Activated naive CD8-positive, alpha-beta T cell treated with anti-CD3 and anti-CD28 coated beads for 36 hours (primary cell): Measurements from ENCODE around the gene LMNA. TPM values are rescaled to one million over a fixed set of nuclear protein-coding genes. Genes with fewer than 3 reads are reported as not detected.

Experiments used
- DNase-seq: peaks from one replicate; pipeline ENCODE4 v3.0.0; 2021
- H3K27ac Mint-ChIP-seq: one replicate; pipeline ENCODE4 v1.8.0; 2022; ENCODE audit warnings: mild to moderate bottlenecking, moderate library complexity, mixed read lengths
- H3K27me3 Mint-ChIP-seq: one replicate; pipeline ENCODE4 v1.8.0; 2022; ENCODE audit warnings: mild to moderate bottlenecking, mixed read lengths
- H3K36me3 Mint-ChIP-seq: one replicate; pipeline ENCODE4 v1.8.0; 2021; ENCODE audit warnings: mild to moderate bottlenecking, mixed read lengths
- H3K4me1 Mint-ChIP-seq: one replicate; pipeline ENCODE4 v1.8.0; 2021; ENCODE audit warnings: mixed read lengths
- H3K4me3 Mint-ChIP-seq: one replicate; pipeline ENCODE4 v1.8.0; 2022; ENCODE audit warnings: mild to moderate bottlenecking, moderate library complexity, mixed read lengths
- H3K9me3 Mint-ChIP-seq: one replicate; pipeline ENCODE4 v1.8.0; 2022; ENCODE audit warnings: mixed read lengths
- total RNA-seq, 2 experiments: library from RNA; stranded (reverse); gene quantifications; one replicate each; pipeline ENCODE4 v1.2.3, GENCODE V29; 2021

LMNA gene
- total RNA-seq, 2 experiments from 2014 or later: 32.3 to 37.8 TPM

DNA sequence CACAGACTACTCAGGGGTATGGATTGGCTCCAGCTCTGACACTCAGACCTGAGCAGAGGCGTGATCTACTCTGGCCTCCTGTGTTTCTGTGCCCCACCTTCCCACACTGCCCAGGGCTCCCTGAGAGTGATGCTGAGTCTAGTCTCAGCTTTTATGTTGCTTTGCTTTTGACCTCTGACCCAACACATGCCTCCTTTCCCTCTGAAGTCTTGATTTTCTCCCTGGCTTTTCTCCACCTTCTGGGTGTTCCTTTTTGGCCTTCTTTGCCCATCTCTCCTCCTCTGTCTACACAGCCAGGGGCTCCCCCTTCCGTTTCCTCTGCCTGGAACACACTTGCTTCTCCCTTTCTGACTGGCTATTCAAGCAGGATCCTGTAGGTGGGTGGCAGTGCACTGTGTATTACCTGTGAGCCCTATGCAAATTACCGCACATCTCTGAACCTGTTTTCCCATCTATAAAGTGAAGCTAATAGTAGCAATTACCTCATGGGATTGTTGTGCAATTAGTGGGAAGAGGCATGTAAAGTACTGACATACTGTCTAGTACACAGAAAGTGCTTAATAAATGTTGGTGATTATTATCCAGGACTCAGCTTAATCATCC, 18.5 kb upstream of the LMNA start:
- H3K4me3 Mint-ChIP-seq: peak overlapping the region; percentile 15
- peaks cover 48% of the 10 kb centered on the region for H3K4me1 Mint-ChIP-seq
- H3K9me3 Mint-ChIP-seq: no peaks in the 10 kb centered on the region
- H3K27me3 Mint-ChIP-seq: peaks cover 26% of the 10 kb centered on the region
- H3K27ac Mint-ChIP-seq: no peak overlapping the region
- DNase-seq: no peak
- H3K36me3 Mint-ChIP-seq: no peaks in the 10 kb centered on the region

DNA sequence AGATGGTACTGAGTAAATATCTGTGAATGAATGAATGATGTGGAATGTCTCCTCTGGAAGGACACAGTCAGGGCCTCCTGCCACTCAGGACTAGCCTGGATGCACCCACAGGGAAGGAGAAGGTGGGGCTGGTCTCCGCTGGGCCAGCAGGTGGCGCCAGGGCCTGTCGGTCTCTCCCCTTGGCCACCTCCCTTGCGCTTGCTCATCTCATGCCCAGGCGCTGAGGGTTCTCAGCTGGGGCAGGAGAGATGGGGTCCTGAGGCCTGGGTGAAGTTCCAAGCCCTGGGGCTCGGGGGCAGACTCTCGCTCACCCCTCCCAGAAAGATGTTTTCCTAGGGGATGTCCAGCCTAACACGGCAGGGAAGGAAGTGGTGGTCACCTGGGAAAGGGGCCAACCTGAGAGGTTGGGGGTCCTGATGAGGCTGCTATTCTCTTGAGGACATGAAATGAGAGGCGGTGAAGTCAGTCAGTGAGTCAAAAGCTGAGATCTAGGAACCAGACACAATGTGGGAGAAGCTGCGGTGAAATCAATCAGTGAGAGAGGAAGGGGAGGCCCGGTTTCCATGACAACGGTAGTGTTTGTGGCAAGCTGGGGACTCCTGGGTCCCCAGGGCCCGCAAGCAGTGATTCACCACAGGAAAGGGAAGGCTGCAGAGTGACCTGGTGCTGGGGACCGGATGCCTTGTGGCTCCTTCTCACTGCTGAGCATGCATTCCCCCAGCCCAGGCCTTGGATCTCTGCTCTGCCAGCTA, 17.7 kb upstream of the LMNA start:
- H3K36me3 Mint-ChIP-seq: no peaks in the 10 kb centered on the region

DNA sequence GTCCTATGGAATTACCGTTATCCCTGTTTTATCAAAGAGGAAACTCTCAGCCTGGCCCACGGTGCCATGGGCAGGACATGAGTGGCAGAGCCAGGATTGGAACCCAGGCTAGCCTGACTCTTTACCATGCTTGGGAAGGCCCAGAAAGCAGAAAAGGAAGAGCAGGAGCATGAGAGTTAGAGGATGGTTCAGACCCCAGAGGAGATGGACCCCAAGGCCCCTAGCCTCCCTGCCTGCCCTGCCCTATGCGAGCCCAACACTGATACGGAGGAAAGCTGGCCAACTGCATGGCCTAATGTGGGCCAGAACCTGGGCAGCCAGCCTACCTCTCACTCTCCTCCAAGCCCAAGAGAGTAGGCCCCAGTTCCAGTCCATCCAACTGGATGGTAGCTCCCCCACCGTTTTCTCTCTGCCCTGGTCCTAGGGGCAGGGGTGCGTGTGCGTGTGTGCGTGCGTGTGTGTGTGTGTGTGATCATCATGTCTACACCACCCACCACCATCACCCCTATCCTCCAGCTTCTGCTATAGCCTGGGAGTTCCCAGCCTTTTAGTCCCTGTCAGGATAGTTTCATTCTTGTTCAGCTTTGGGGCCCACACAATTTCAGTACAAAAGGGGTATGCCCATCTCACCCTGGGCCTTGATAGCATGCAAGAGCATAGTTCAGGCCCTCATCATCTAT, 16.9 kb upstream of the LMNA start:
- DNase-seq: peak; percentile 72

More for the DNA sequence above, 17.7 kb upstream of the LMNA start:
- peak; percentile 91 for DNase-seq
- Mint-ChIP-seq H3K27ac (peak overlapping the region; percentile 94), H3K4me3 (peak overlapping the region; percentile 11), H3K4me1 (peaks cover 51% of the 10 kb centered on the region), H3K9me3 (no peaks in the 10 kb centered on the region), H3K27me3 (peaks cover 29% of the 10 kb centered on the region)

DNA sequence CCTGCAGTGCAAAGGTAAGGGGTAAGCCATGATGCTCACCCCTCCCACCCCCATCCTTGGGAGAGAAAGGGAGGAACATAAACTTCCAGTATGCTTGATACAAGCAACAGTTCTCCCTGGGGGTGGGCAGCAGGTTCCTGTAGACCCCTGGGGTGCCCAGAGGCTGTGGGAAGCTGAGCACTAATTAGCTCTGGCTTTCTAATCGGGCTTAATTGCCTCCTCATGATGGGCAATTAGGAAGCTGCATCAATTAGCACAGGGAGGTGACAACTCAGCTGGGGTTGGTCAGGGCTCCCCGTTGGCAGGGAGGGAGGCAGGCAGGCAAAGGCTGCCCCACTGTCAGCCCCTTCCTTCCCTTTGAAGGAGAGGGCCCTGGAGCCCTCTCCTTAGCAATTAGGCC, 15.7 kb upstream of the LMNA start:
- H3K4me1 Mint-ChIP-seq: peaks cover 64% of the 10 kb centered on the region
- no peaks in the 10 kb centered on the region for H3K9me3 Mint-ChIP-seq

More for the DNA sequence above, 16.9 kb upstream of the LMNA start:
- Mint-ChIP-seq H3K27me3 (peaks cover 27% of the 10 kb centered on the region), H3K36me3 (no peaks in the 10 kb centered on the region), H3K9me3 (no peaks in the 10 kb centered on the region), H3K4me1 (peaks cover 53% of the 10 kb centered on the region), H3K27ac (peak overlapping the region; percentile 94), H3K4me3 (peak overlapping the region; percentile 11)

DNA sequence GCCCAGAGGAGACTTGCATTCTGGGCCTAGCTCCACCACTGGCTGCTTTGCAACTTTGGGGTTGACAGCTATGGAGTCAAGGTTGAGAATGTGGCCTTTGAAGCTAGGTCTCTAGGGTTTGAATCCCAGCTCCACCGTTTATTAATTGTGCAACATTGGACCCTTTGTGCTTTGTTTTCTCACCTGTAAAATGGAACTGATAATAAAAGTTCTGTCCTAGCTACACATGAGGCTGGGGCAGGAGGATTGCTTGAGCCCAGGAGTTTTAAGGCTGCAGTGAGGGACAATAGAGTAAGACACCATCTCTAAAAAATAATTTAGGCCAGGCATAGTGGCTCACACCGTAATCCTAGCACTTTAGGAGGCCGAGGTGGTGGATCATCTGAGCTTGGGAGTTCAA, 15.2 kb upstream of the LMNA start:
- H3K4me3 Mint-ChIP-seq: no peak overlapping the region
- H3K27me3 Mint-ChIP-seq: peaks cover 22% of the 10 kb centered on the region
- no peak overlapping the region for H3K27ac Mint-ChIP-seq
- DNase-seq: no peak
- H3K9me3 Mint-ChIP-seq: no peaks in the 10 kb centered on the region
- peaks cover 69% of the 10 kb centered on the region for H3K4me1 Mint-ChIP-seq
- no peaks in the 10 kb centered on the region for H3K36me3 Mint-ChIP-seq

More for the DNA sequence above, 15.7 kb upstream of the LMNA start:
- no peaks in the 10 kb centered on the region for H3K36me3 Mint-ChIP-seq
- H3K27ac Mint-ChIP-seq: no peak overlapping the region
- no peak overlapping the region for H3K4me3 Mint-ChIP-seq
- peaks cover 24% of the 10 kb centered on the region for H3K27me3 Mint-ChIP-seq
- DNase-seq: no peak

GRCh38 chr1:156100205-156100995, 14.1 kb upstream of the LMNA start:
- H3K27ac Mint-ChIP-seq: no peak overlapping the region
- H3K27me3 Mint-ChIP-seq: peaks cover 25% of the 10 kb centered on the region
- H3K36me3 Mint-ChIP-seq: no peaks in the 10 kb centered on the region
- no peak for DNase-seq
- H3K4me3 Mint-ChIP-seq: no peak overlapping the region
- H3K4me1 Mint-ChIP-seq: peaks cover 73% of the 10 kb centered on the region
- H3K9me3 Mint-ChIP-seq: no peaks in the 10 kb centered on the region

GRCh38 chr1:156101880-156102279, 12.6 kb upstream of the LMNA start:
- Mint-ChIP-seq H3K27ac (peak overlapping the region; percentile 59), H3K9me3 (no peaks in the 10 kb centered on the region), H3K4me3 (no peak overlapping the region), H3K27me3 (peaks cover 21% of the 10 kb centered on the region), H3K36me3 (no peaks in the 10 kb centered on the region), H3K4me1 (peaks cover 71% of the 10 kb centered on the region)
- DNase-seq: no peak

DNA sequence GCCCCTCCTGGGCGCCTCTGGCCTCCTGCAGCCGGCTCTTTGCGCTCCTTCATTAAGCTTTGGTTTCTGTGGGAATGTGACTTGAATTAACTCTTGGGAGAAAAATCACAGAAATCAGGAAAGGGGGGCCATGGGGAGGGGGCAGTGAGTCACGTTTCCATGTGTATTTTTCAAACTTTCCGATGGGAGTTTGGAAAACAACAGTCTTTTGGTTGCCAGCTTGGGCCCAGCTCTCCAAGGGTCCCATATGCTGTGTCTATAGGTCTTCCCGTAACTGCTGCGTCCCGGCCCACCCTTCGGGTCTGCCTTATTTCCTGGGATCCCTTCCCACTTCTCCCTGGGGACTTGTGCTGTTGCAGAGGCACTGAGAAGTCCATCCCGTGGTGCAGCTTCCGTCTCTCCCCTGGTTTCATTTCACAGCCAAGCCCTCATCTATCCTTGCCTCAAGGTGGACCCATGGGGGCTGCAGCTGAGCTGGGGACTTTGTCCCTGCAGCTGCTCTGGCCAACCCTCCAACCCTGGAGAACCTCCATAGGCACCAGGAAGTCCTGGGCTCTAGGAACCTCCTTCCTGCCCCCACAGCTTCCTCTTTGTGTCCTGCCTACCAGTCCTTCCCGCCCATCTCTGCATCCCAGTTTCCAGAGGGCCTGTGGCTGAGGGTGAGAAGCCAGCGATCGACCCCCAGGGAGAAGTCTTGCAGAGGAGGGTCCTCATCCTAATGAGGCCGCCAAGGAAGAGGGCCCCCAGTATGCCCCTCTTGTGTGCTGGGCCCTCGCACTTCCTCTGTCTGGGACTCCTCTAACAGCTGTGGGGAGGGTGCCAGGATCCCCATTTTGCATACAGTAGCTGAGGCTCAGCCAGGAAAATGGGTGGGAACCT, 11.6 kb upstream of the LMNA start:
- no peak overlapping the region for H3K27ac Mint-ChIP-seq
- peaks cover 71% of the 10 kb centered on the region for H3K4me1 Mint-ChIP-seq
- no peak overlapping the region for H3K4me3 Mint-ChIP-seq
- peaks cover 21% of the 10 kb centered on the region for H3K27me3 Mint-ChIP-seq
- DNase-seq: no peak
- H3K36me3 Mint-ChIP-seq: no peaks in the 10 kb centered on the region
- H3K9me3 Mint-ChIP-seq: no peaks in the 10 kb centered on the region

DNA sequence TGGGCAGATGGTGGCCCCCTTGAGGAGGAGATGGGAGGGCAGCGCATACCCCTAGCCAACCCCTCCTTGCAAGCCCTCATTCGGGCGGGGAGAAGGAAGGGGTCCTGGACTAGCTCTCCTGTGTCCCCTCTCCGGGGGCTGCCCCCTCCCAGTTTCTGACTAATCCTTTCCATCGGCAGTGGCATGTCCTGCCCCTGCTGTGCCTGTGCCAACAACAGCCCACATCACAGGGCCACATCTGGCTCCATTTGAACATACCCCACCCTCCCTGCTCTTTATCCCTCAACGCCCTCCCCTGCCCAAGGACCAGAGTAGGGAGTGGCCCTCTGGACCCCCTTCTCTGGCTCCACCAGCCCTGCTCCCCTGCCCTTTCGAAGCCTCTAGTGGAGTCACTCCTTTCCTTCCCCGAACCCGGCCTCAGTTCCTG, 11.0 kb upstream of the LMNA start:
- Mint-ChIP-seq H3K36me3 (no peaks in the 10 kb centered on the region), H3K4me3 (no peak overlapping the region), H3K27me3 (peaks cover 21% of the 10 kb centered on the region), H3K4me1 (peaks cover 71% of the 10 kb centered on the region), H3K9me3 (no peaks in the 10 kb centered on the region), H3K27ac (peak overlapping the region; percentile 85)
- peak; percentile 61 for DNase-seq

DNA sequence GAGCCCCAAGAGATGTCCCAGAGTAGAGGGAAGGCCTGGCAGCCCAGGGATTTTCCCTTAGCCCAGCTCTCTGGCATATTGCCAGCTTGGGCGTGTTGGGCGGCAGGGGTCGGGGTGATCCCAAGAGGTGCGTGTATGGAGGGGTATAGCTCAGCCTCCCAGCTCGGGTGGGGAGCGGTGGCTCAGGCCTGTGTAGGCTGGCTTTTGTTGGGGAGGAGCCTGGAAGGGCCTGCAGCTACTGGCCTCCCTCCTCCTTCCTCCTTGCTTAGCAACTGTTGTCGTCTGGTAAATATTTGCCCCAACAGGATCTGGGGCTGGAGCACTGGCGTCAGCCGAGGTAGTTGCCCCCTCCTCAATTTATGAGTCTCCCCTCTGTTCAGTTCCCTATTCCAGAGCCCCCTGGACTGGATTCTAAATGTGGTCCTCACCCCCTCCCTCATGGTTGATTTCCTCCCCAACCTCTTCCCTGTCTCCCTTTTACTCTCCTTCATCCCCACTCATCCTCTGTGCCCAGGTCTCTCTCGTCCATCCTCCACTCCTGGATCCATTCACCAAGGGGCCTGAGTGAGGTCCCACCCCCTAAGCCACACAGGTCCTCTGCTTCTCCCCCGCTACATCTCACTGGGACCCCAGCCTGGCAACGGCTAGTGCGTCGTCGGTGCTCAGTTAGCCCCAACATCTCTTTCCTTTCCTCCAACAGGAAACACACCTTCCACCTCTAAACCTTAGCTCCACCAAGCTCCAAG, 10.3 kb upstream of the LMNA start:
- Mint-ChIP-seq H3K36me3 (no peaks in the 10 kb centered on the region), H3K9me3 (no peaks in the 10 kb centered on the region), H3K4me1 (peaks cover 73% of the 10 kb centered on the region), H3K27ac (peak overlapping the region; percentile 85), H3K27me3 (peaks cover 21% of the 10 kb centered on the region), H3K4me3 (no peak overlapping the region)
- DNase-seq: peak; percentile 50

GRCh38 chr1:156104861-156105832, 9.4 kb upstream of the LMNA start:
- Mint-ChIP-seq H3K4me1 (peaks cover 72% of the 10 kb centered on the region), H3K27ac (peak overlapping the region; percentile 85), H3K27me3 (peaks cover 21% of the 10 kb centered on the region), H3K4me3 (peak overlapping the region; percentile 51), H3K9me3 (no peaks in the 10 kb centered on the region), H3K36me3 (no peaks in the 10 kb centered on the region)
- no peak for DNase-seq

DNA sequence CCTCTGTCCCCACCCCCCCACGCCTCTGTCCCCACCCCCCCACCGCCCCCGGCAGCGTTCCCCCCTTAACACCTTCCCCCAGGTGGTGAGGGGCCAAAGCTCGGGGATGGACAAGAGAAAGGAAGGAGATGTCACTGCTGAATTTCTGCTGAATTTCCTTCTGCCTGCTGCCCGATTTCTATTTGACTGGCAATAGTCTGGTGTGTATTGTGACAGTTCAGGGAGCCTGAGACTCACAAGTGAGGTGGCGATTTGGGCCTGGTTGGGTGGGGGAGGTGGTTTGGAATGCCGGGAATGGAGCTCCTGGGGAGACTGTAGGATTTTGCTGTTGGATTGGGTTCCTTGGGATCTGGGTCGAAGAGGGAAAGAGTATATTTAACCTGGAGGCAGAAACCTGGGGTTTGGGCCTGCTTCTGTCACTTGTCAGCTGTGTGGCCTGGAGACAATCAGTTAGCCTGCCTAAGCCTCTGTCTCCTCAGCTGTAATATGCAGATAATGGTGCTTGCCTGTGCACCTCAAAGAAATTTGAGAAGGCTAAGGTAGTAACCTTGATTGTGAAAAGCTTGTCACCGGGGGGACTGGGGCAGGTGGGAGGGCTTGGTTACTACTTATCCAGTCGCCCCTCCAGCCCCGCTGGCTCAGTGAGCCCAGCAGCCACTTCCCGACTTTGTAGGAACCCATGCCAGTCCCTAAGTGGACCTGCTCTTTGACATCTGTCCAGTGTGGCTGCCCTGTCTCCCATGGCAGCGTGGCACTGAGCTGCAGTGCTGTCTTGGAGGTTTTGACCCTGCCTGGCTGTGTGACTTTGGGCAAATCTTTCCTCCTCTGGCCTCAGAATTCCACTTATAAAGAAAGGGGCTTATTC, 7.7 kb upstream of the LMNA start:
- Mint-ChIP-seq H3K9me3 (no peaks in the 10 kb centered on the region), H3K27me3 (peaks cover 13% of the 10 kb centered on the region), H3K27ac (peak overlapping the region; percentile 85), H3K36me3 (no peaks in the 10 kb centered on the region), H3K4me3 (peak overlapping the region; percentile 68), H3K4me1 (peaks cover 62% of the 10 kb centered on the region)
- DNase-seq: no peak
